Endothelial cell of umbilical vein (primary cell): Measurements from ENCODE around the gene SLC12A3. TPM values are rescaled to one million over a fixed set of nuclear protein-coding genes. Genes with fewer than 3 reads are reported as not detected.

Experiments used
- BruUV-seq: library from RNA; stranded (reverse); fragments of 400-500 nt; replicated peaks from 2 replicates; lab custom pipeline; 2021; lab: Mats Ljungman, UMichigan
- CTCF ChIA-PET: fragments of 300-600, 350-600 bp; sonication (Branson Sonifier 250); formaldehyde crosslinking; loops from one replicate; lab custom pipeline; 2021; ENCODE audit warnings: antibody characterized with exemption, inconsistent platforms; lab: Charles Lee
- POLR2A ChIA-PET: fragments of 300-600, 350-600 bp; sonication (Branson Sonifier 250); formaldehyde crosslinking; loops from one replicate; lab custom pipeline; 2021; ENCODE audit warnings: antibody characterized with exemption, inconsistent platforms; lab: Charles Lee
- DNase-seq: peaks from one replicate; pipeline ENCODE4 v3.0.0-alpha.2; 2011; ENCODE audit warnings: low read depth, low spot score
- FAIRE-seq: peaks from 2 replicates; lab custom pipeline; 2011; peaks lifted over from hg19 to GRCh38; lab: Jason Lieb, UNC
- H2AFZ ChIP-seq: 2 replicates; pipeline ENCODE4 v1.6.0; 2012; ENCODE audit warnings: low read depth, low read length, control low read depth, inconsistent platforms
- H3K27ac ChIP-seq: 2 replicates; pipeline ENCODE4 v1.5.1; 2011; ENCODE audit warnings: low read depth, mild to moderate bottlenecking, control low read depth, low read length, moderate library complexity; ENCODE audit not compliant: insufficient read depth
- H3K27me3 ChIP-seq, 2 experiments: 2 replicates each; pipeline versions ENCODE4 v1.6.0 to v1.6.1; 2011; ENCODE audit warnings: low read length in 2 of 2, mixed read lengths in 1 of 2; ENCODE audit not compliant: control insufficient read depth in 2 of 2, insufficient read depth in 2 of 2
- H3K36me3 ChIP-seq, 2 experiments: 2 replicates in 1 of 2; 3 replicates in 1 of 2; pipeline ENCODE4 v1.5.1; 2011; ENCODE audit warnings: low read length in 2 of 2, mild to moderate bottlenecking in 1 of 2, moderate library complexity in 1 of 2; ENCODE audit not compliant: control insufficient read depth in 2 of 2, insufficient read depth in 2 of 2; ENCODE audit errors: extremely low read depth in 1 of 2
- H3K4me1 ChIP-seq: 3 replicates; pipeline ENCODE4 v1.5.1; 2011; ENCODE audit warnings: mild to moderate bottlenecking, low read length; ENCODE audit not compliant: control insufficient read depth, insufficient read depth; ENCODE audit errors: extremely low read depth
- H3K4me2 ChIP-seq: 2 replicates; pipeline ENCODE4 v1.6.1; 2011; ENCODE audit warnings: low read length, control low read depth, mixed read lengths; ENCODE audit not compliant: insufficient read depth
- H3K4me3 ChIP-seq, 3 experiments: fragments of 200-600 bp in 1 of 3; sonication (generic), shearing (Covaris generic) in 1 of 3; replicated peaks in 1 of 3; 2 replicates each; pipeline ENCODE4 v1.5.1; 2011 to 2016; ENCODE audit warnings: control low read depth in 3 of 3, low read length in 3 of 3, mild to moderate bottlenecking in 2 of 3, inconsistent platforms in 1 of 3, low read depth in 1 of 3, moderate library complexity in 1 of 3; ENCODE audit not compliant: insufficient read depth in 1 of 3
- H3K79me2 ChIP-seq: 2 replicates; pipeline ENCODE4 v1.6.0; 2012; ENCODE audit warnings: low read length, inconsistent platforms; ENCODE audit not compliant: control insufficient read depth, insufficient read depth
- H3K9ac ChIP-seq: replicated peaks from 2 replicates; pipeline ENCODE3; 2011; ENCODE audit warnings: low read length, control low read depth; ENCODE audit not compliant: insufficient read depth; ENCODE audit errors: extremely low read depth
- H3K9me1 ChIP-seq: replicated peaks from 3 replicates; pipeline ENCODE4 v1.6.0; 2011; ENCODE audit warnings: mild to moderate bottlenecking, low read length; ENCODE audit not compliant: control insufficient read depth, insufficient read depth; ENCODE audit errors: extremely low read depth
- H3K9me3 ChIP-seq: replicated peaks from 2 replicates; pipeline ENCODE4 v1.5.1; 2012; ENCODE audit warnings: low read length, inconsistent platforms; ENCODE audit not compliant: control insufficient read depth, insufficient read depth
- H4K20me1 ChIP-seq: replicated peaks from 2 replicates; pipeline ENCODE3; 2011; ENCODE audit warnings: mild to moderate bottlenecking, low read length; ENCODE audit not compliant: control insufficient read depth, insufficient read depth; ENCODE audit errors: extremely low read depth
- EZH2 ChIP-seq: IDR thresholded peaks from 2 replicates; pipeline ENCODE4 v1.6.1; 2012; ENCODE audit warnings: borderline replicate concordance, low read depth, mild to moderate bottlenecking, moderate library complexity, low read length, inconsistent platforms; ENCODE audit not compliant: severe bottlenecking
- FOS ChIP-seq: IDR thresholded peaks from 2 replicates; pipeline ENCODE4 v1.6.1; 2011; ENCODE audit warnings: mild to moderate bottlenecking, low read length, moderate library complexity, borderline replicate concordance; ENCODE audit not compliant: insufficient read depth
- GATA2 ChIP-seq: IDR thresholded peaks from 2 replicates; pipeline ENCODE4 v1.7.0; 2011; ENCODE audit warnings: low read depth, mild to moderate bottlenecking, moderate library complexity, mixed read lengths, low read length; ENCODE audit not compliant: insufficient read length, insufficient read depth
- JUN ChIP-seq: IDR thresholded peaks from 2 replicates; pipeline ENCODE4 v1.6.1; 2011; ENCODE audit warnings: borderline replicate concordance, low read depth; ENCODE audit not compliant: insufficient read length, insufficient read depth
- MYC ChIP-seq: IDR thresholded peaks from one replicate; pipeline ENCODE4 v1.6.1; 2011; ENCODE audit warnings: mild to moderate bottlenecking, low read depth, low read length
- POLR2A ChIP-seq: IDR thresholded peaks from 2 replicates; pipeline ENCODE4 v1.6.1; 2012; ENCODE audit warnings: low read depth, mild to moderate bottlenecking, control low read depth, low read length
- POLR2AphosphoS5 ChIP-seq: IDR thresholded peaks from 2 replicates; pipeline ENCODE4 v1.6.1; 2012; ENCODE audit warnings: low read depth, mild to moderate bottlenecking, control low read depth, low read length, moderate library complexity; ENCODE audit not compliant: insufficient read depth
- dilution Hi-C: fragments of 300-500 bp; cut with MboI; formaldehyde crosslinking; loops from one replicate; pipeline ENCODE4 v1.15.0; 2019; ENCODE audit warnings: low sequenced_read_pairs; ENCODE audit not compliant: extremely low pct_ligation_motif_present
- intact Hi-C: fragments of 100-400 bp; cut with micrococcal nuclease; formaldehyde crosslinking; loops from one replicate; pipeline ENCODE4 v1.10.0; 2022
- polyA plus RNA-seq, 4 experiments: library from polyadenylated mRNA; depleted of rRNA in 3 of 4; stranded (reverse) in 3 of 4; unstranded in 1 of 4; fragments of >200 nt; gene quantifications; 2 replicates each; pipeline versions ENCODE4 v1.2.1 to v1.2.3, GENCODE V29; 2011 to 2012; ENCODE audit warnings: missing spikeins in 1 of 4
- total RNA-seq: library from RNA; stranded (reverse); gene quantifications from 2 replicates; pipeline ENCODE4 v1.2.3, GENCODE V29; 2021
- TF ChIP-seq, protein P1 (sequence below), 2 donors: IDR thresholded peaks; 1 replicate in 1 of 2; 2 replicates in 1 of 2; pipeline ENCODE4 v1.5.1; 2011; ENCODE audit warnings: low read length in 2 of 2, mild to moderate bottlenecking in 2 of 2, moderate library complexity in 2 of 2, control low read depth in 1 of 2, inconsistent platforms in 1 of 2, low read depth in 1 of 2; ENCODE audit not compliant: insufficient read depth in 1 of 2; ENCODE audit errors: extremely low read depth in 1 of 2
- TF ChIP-seq, protein P2 (sequence below): IDR thresholded peaks from 2 replicates; pipeline ENCODE4 v1.6.1; 2011; ENCODE audit not compliant: insufficient read depth, insufficient read length

Gene SLC12A3
- total and polyA plus RNA-seq, 2 donors (not counting 3 experiments of a cell fraction or from before 2014, with no cell fraction given), result not detected

DNA sequence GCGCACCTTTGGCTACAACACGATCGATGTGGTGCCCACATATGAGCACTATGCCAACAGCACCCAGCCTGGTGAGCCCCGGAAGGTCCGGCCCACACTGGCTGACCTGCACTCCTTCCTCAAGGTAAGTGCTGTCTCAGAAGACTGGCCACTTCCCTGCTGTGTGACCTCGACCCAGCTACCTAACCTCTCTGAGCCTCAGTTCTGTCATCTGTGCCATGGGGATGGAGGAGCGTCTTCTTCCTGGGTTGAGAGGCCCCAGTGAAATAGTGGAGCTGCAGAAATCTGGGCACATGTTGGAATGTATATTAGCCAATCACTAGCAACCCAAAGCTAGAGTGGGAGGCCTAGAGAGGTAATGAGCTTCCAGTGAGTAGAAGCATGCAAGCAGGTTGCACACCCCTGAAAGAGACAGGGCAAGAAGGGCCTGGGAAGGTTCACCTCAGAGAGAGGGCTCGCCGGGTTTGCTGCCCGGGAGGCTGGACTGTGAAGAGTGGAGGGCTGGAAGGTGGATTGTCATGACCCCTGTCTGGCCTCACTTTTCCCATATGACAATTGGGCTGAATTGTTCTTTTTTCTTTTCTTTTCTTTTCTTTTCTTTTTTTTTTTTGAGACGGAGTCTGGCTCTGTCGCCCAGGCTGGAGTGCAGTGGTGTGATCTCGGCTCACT lies 521 bp downstream of the SLC12A3 start:
- no peak for FAIRE-seq
- Histone ChIP-seq H3K4me1 (no peaks in the 10 kb centered on the region), H3K4me3 (no peak overlapping the region), H3K4me2 (no peak overlapping the region), H3K9ac (no peak overlapping the region), H2AFZ (no peak overlapping the region), H3K27ac (no peak overlapping the region), H3K27me3 (no peaks in the 10 kb centered on the region), H3K79me2 (no peaks in the 10 kb centered on the region), H4K20me1 (no peaks in the 10 kb centered on the region), H3K36me3 (no peaks in the 10 kb centered on the region), H3K9me3 (no peaks in the 10 kb centered on the region), H3K9me1 (no peaks in the 10 kb centered on the region)
- BruUV-seq, result no TSS peak
- DNase-seq, result no peak
- dilution Hi-C loops, result no loop called here
- intact Hi-C loops, result loop anchor here (5.0 kb wide), 1 partner anchor 182 kb away; no protein-coding TSS in a partner anchor
- POLR2A ChIA-PET, result no interaction called here
- TF ChIP-seq, protein P1, sequence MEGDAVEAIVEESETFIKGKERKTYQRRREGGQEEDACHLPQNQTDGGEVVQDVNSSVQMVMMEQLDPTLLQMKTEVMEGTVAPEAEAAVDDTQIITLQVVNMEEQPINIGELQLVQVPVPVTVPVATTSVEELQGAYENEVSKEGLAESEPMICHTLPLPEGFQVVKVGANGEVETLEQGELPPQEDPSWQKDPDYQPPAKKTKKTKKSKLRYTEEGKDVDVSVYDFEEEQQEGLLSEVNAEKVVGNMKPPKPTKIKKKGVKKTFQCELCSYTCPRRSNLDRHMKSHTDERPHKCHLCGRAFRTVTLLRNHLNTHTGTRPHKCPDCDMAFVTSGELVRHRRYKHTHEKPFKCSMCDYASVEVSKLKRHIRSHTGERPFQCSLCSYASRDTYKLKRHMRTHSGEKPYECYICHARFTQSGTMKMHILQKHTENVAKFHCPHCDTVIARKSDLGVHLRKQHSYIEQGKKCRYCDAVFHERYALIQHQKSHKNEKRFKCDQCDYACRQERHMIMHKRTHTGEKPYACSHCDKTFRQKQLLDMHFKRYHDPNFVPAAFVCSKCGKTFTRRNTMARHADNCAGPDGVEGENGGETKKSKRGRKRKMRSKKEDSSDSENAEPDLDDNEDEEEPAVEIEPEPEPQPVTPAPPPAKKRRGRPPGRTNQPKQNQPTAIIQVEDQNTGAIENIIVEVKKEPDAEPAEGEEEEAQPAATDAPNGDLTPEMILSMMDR (IDR thresholded peaks at IDR 0.05; ENCODE audit: extremely low read depth in 1 of 2, insufficient read depth in 1 of 2, low read depth in 1 of 2, low read length in 2 of 2), result no peak
- TF ChIP-seq GATA2, result no peak
- no peak for TF ChIP-seq JUN
- TF ChIP-seq MYC, result no peak
- no peak for TF ChIP-seq EZH2
- no peak for TF ChIP-seq POLR2AphosphoS5
- TF ChIP-seq, protein P2, sequence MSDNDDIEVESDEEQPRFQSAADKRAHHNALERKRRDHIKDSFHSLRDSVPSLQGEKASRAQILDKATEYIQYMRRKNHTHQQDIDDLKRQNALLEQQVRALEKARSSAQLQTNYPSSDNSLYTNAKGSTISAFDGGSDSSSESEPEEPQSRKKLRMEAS, result no peak
- no peak for TF ChIP-seq FOS
- no peak for TF ChIP-seq POLR2A
- CTCF ChIA-PET, result interaction anchor here (1.2 to 3.0 kb wide), 5 partner anchors 12 to 98 kb away, joined by 3 to 14 read pairs (median 7); no protein-coding TSS in a partner anchor
